Esophagus muscularis mucosa (tissue), 4 donors: ENCODE data around the gene UTS2B. TPM values are rescaled to one million over a fixed set of nuclear protein-coding genes. Genes with fewer than 3 reads are reported as not detected.

Experiments used
- DNase-seq: peaks from one replicate; pipeline ENCODE4 v3.0.0-alpha.2; 2017; ENCODE audit errors: extremely low spot score
- H3K27ac ChIP-seq, 4 donors: fragments of 200-600 bp; sonication (generic); replicated peaks in 1 of 4; 1 replicate in 3 of 4; 2 replicates in 1 of 4; pipeline ENCODE4 v1.5.1; 2016 to 2019; ENCODE audit warnings: mild to moderate bottlenecking in 1 of 4
- H3K27me3 ChIP-seq, 4 donors: fragments of 200-600 bp; sonication (generic); one replicate each; pipeline versions ENCODE4 v1.5.1 to v1.6.0; 2016 to 2019
- H3K36me3 ChIP-seq, 4 donors: fragments of 200-600 bp; sonication (generic); one replicate each; pipeline ENCODE4 v1.5.1; 2016 to 2019
- H3K4me1 ChIP-seq, 4 donors: fragments of 200-600 bp; sonication (generic); one replicate each; pipeline ENCODE4 v1.5.1; 2016 to 2019
- H3K4me3 ChIP-seq, 4 donors: fragments of 200-600 bp; sonication (generic); 1 replicate in 2 of 4; 2 replicates in 2 of 4; pipeline ENCODE4 v1.5.1; 2016 to 2019; ENCODE audit warnings: mild to moderate bottlenecking in 4 of 4, moderate library complexity in 1 of 4
- H3K9me3 ChIP-seq, 4 donors: fragments of 200-600 bp; sonication (generic); 1 replicate in 3 of 4; 2 replicates in 1 of 4; pipeline ENCODE4 v1.5.1; 2016 to 2019
- CTCF ChIP-seq, 3 experiments: fragments of 200-600 bp in 2 of 3; fragments of 450-650 bp in 1 of 3; sonication (generic) in 2 of 3; IDR thresholded peaks; one replicate each; pipeline ENCODE4 v1.5.1; 2017 to 2019; ENCODE audit warnings: antibody characterized with exemption in 3 of 3, mild to moderate bottlenecking in 2 of 3, moderate library complexity in 1 of 3
- EP300 ChIP-seq: sonication (generic); formaldehyde crosslinking; IDR thresholded peaks from one replicate; pipeline ENCODE4 v1.6.1; 2017; ENCODE audit warnings: antibody characterized with exemption
- POLR2A ChIP-seq: fragments of 450-650 bp; IDR thresholded peaks from one replicate; pipeline ENCODE4 v1.6.1; 2017; ENCODE audit warnings: antibody characterized with exemption, moderate library complexity, mild to moderate bottlenecking, low read depth
- POLR2AphosphoS5 ChIP-seq, 2 donors: sonication (generic); formaldehyde crosslinking; IDR thresholded peaks; one replicate each; pipeline ENCODE4 v1.6.1; 2017; ENCODE audit warnings: antibody characterized with exemption in 2 of 2
- WGBS: methylation state at CpG from one replicate; pipeline ENCODE4 v1.1.5; 2018; 5-methylcytosine and 5-hydroxymethylcytosine counted together
- intact Hi-C: fragments of 100-400 bp; cut with DNase I; formaldehyde crosslinking; loops from one replicate; pipeline ENCODE4 v1.15.1; 2023
- total RNA-seq, 4 donors: library from RNA; depleted of rRNA; stranded (reverse); fragments of >200 nt; gene quantifications; one replicate each; pipeline versions ENCODE4 v1.1.0 to v1.2.1, GENCODE V29; 2016

UTS2B gene
- total RNA-seq, 4 donors from 2014 or later = 0.65 to 1.2 TPM; not detected in 2

DNA sequence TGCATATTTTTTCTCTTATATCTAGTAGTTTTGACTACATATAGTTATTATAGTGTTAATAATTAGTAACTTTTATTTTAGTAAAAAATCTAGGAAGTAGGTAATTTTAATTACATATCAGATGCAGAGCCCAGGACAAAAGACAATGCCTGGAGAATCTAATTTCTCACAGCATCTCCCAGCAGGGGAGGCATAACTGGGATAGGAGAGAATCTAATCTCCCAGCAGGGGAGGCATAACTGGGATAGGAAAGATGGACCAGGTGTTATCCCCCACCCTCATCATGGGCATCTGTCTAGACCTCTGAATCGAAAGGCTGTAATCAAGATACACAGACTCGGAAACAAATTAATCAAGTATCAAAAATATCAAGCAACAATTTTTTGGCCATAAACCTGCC, 73.0 kb downstream of the UTS2B start:
- no peaks in the 10 kb centered on the region for H3K36me3 ChIP-seq
- TF ChIP-seq CTCF (IDR thresholded peaks at IDR 0.05) (no peak), EP300 (no peak), POLR2A (no peak), POLR2AphosphoS5 (IDR thresholded peaks at IDR 0.05) (no peak)
- H3K9me3 ChIP-seq = no peaks in the 10 kb centered on the region
- no peak overlapping the region for H3K4me3 ChIP-seq
- no peak for DNase-seq
- 98% methylated on average over 2 of the region's 2 CpGs for WGBS
- intact Hi-C loops = no loop called here
- H3K27me3 ChIP-seq = no peaks in the 10 kb centered on the region
- H3K27ac ChIP-seq = no peak overlapping the region
- peaks cover 0 to 4% (median 0%) of the 10 kb centered on the region in 4 donors for H3K4me1 ChIP-seq

DNA sequence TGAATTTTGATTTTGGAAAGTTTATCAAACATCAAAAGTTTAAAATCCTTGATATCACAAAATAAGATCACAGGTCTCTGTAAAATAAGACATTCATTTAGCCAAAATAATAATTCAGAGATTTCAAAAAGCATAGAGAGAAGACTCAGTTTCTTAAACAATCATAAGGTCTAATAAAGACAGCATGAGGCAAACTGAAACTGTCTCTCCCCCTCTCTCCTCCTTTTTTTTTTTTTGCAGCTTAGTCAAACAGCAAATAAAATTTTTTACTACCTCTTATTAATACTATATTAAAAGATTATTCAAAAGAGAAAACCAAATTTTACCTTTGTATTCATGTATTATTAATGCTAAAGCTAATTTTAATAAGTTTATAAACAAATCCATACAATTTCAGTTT, 73.9 kb downstream of the UTS2B start:
- Histone ChIP-seq H3K36me3 (no peaks in the 10 kb centered on the region), H3K4me1 (peaks cover 0 to 4% (median 0%) of the 10 kb centered on the region in 4 donors), H3K4me3 (no peak overlapping the region), H3K9me3 (no peaks in the 10 kb centered on the region), H3K27me3 (no peaks in the 10 kb centered on the region), H3K27ac (no peak overlapping the region)
- TF ChIP-seq POLR2AphosphoS5 (IDR thresholded peaks at IDR 0.05) = no peak
- no peak for TF ChIP-seq EP300
- TF ChIP-seq POLR2A = no peak
- TF ChIP-seq CTCF (IDR thresholded peaks at IDR 0.05) = no peak
- intact Hi-C loops = no loop called here
- DNase-seq = no peak

- Histone ChIP-seq H3K27ac (no peak overlapping the region), H3K4me1 (peaks cover 0 to 4% (median 0%) of the 10 kb centered on the region in 4 donors), H3K36me3 (no peaks in the 10 kb centered on the region), H3K9me3 (no peaks in the 10 kb centered on the region), H3K27me3 (no peaks in the 10 kb centered on the region), H3K4me3 (no peak overlapping the region)
- 95% methylated on average over 5 of the region's 5 CpGs for WGBS
- no peak for DNase-seq
- TF ChIP-seq POLR2AphosphoS5 (IDR thresholded peaks at IDR 0.05) (no peak), CTCF (IDR thresholded peaks at IDR 0.05) (no peak), EP300 (no peak), POLR2A (no peak)
- intact Hi-C loops = no loop called here
Observed at GRCh38 chr3:191255156-191255555, 75.2 kb downstream of the UTS2B start.

GRCh38 chr3:191254098-191254873, 76.0 kb downstream of the UTS2B start:
- H3K27ac ChIP-seq = no peak overlapping the region
- TF ChIP-seq EP300 = no peak
- no peak for TF ChIP-seq CTCF (IDR thresholded peaks at IDR 0.05)
- TF ChIP-seq POLR2AphosphoS5 (IDR thresholded peaks at IDR 0.05) = no peak
- no peaks in the 10 kb centered on the region for H3K27me3 ChIP-seq
- 89% methylated on average over 3 of the region's 3 CpGs for WGBS
- no peak for DNase-seq
- no peaks in the 10 kb centered on the region for H3K9me3 ChIP-seq
- intact Hi-C loops = no loop called here
- no peak overlapping the region for H3K4me3 ChIP-seq
- H3K4me1 ChIP-seq = peaks cover 0 to 4% (median 0%) of the 10 kb centered on the region in 4 donors
- no peaks in the 10 kb centered on the region for H3K36me3 ChIP-seq
